HCEC 1CT (cell line): ENCODE measurements around the gene SHCBP1L.

ENCODE experiments used
- DNase-seq: peaks from one replicate; pipeline ENCODE4 v3.0.0-alpha.2; 2017

SHCBP1L gene

GRCh38 chr1:182888736-182889531 is 64.0 kb downstream of the SHCBP1L start:
- peak; percentile 31 for DNase-seq

GRCh38 chr1:182886985-182887384 is 66.0 kb downstream of the SHCBP1L start:
- no peak for DNase-seq

GRCh38 chr1:182885591-182885990 is 67.4 kb downstream of the SHCBP1L start:
- no peak for DNase-seq

GRCh38 chr1:182884872-182885271 is 68.1 kb downstream of the SHCBP1L start:
- no peak for DNase-seq

GRCh38 chr1:182877842-182878241 is 75.1 kb downstream of the SHCBP1L start:
- no peak for DNase-seq

GRCh38 chr1:182877331-182877730 is 75.6 kb downstream of the SHCBP1L start:
- DNase-seq: no peak

GRCh38 chr1:182875889-182876288 is 77.1 kb downstream of the SHCBP1L start:
- no peak for DNase-seq

GRCh38 chr1:182872881-182873280 is 80.1 kb downstream of the SHCBP1L start:
- no peak for DNase-seq

- DNase-seq: no peak
These were observed 83.7 kb downstream of the SHCBP1L start for GRCh38 chr1:182869241-182869666.

- no peak for DNase-seq
These were observed 85.1 kb downstream of the SHCBP1L start for GRCh38 chr1:182867861-182868260.

- DNase-seq: no peak
These were observed 89.0 kb downstream of the SHCBP1L start for GRCh38 chr1:182863940-182864339.

GRCh38 chr1:182862827-182863226 is 90.1 kb downstream of the SHCBP1L start:
- no peak for DNase-seq

- DNase-seq: no peak
These were observed 91.0 kb downstream of the SHCBP1L start for GRCh38 chr1:182861994-182862393.

- DNase-seq: no peak
These were observed 92.3 kb downstream of the SHCBP1L start for GRCh38 chr1:182860658-182861057.

- no peak for DNase-seq
These were observed 95.8 kb downstream of the SHCBP1L start for GRCh38 chr1:182857212-182857611.

GRCh38 chr1:182855911-182856310 is 97.1 kb downstream of the SHCBP1L start:
- no peak for DNase-seq

GRCh38 chr1:182851825-182852224 is 101.1 kb downstream of the SHCBP1L start:
- no peak for DNase-seq

GRCh38 chr1:182850319-182850718 is 102.6 kb downstream of the SHCBP1L start:
- DNase-seq: no peak
